ENCODE results near the gene KDM3B.
"Not testable (repeated sequence)": the region's sequence is repeated elsewhere in the genome, so short reads cannot be mapped to it uniquely, and the experiment has no call there.

KDM3B gene

DNA sequence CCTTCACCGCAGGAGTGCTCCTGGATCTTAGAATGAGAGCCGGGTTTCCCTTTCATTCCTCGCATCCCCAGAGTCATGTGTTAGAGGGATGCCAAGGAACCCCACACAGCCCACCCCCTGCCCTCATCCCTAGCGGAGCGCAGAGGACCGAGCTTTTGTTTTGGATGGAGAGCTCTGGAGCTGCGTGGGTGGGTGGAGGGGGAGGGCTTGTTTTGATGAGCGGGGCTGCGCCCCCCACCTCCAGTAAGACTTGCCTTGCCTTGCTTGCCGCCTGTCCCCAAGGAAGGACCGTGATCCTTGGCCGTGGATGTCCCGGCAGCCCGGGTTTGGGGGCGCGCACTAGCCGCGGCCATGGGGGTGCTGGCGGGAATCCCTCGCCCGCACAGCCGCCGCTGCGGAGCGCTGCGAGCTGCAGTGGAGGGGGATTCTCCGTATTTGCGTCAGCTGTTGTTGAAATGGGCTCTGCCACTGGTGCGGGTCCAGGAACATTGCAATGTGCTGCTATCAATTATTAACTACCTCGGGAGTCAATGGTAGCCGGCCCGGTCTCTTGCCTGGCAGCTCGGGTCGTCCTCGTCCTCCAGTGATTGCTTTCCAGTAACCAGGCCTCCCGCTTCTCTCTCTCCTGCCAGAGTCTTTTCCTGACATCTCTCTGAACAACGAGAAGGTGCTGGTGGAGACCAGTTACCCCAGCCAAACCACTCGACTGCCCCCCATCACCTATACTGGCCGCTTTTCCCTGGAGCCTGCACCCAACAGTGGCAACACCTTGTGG lies 113.8 kb downstream of the KDM3B start:
- no peak for DNase-seq (ENCODE audit: low read depth)

DNA sequence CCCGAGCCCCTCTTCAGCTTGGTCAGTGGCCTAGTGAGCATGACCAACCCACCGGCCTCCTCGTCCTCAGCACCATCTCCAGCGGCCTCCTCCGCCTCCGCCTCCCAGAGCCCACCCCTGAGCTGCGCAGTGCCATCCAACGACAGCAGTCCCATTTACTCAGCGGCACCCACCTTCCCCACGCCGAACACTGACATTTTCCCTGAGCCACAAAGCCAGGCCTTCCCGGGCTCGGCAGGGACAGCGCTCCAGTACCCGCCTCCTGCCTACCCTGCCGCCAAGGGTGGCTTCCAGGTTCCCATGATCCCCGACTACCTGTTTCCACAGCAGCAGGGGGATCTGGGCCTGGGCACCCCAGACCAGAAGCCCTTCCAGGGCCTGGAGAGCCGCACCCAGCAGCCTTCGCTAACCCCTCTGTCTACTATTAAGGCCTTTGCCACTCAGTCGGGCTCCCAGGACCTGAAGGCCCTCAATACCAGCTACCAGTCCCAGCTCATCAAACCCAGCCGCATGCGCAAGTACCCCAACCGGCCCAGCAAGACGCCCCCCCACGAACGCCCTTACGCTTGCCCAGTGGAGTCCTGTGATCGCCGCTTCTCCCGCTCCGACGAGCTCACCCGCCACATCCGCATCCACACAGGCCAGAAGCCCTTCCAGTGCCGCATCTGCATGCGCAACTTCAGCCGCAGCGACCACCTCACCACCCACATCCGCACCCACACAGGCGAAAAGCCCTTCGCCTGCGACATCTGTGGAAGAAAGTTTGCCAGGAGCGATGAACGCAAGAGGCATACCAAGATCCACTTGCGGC lies 114.6 kb downstream of the KDM3B start:
- DNase-seq (ENCODE audit: low read depth) = no peak

DNA sequence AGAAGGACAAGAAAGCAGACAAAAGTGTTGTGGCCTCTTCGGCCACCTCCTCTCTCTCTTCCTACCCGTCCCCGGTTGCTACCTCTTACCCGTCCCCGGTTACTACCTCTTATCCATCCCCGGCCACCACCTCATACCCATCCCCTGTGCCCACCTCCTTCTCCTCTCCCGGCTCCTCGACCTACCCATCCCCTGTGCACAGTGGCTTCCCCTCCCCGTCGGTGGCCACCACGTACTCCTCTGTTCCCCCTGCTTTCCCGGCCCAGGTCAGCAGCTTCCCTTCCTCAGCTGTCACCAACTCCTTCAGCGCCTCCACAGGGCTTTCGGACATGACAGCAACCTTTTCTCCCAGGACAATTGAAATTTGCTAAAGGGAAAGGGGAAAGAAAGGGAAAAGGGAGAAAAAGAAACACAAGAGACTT lies 115.2 kb downstream of the KDM3B start:
- DNase-seq (ENCODE audit: low read depth) = no peak

DNA sequence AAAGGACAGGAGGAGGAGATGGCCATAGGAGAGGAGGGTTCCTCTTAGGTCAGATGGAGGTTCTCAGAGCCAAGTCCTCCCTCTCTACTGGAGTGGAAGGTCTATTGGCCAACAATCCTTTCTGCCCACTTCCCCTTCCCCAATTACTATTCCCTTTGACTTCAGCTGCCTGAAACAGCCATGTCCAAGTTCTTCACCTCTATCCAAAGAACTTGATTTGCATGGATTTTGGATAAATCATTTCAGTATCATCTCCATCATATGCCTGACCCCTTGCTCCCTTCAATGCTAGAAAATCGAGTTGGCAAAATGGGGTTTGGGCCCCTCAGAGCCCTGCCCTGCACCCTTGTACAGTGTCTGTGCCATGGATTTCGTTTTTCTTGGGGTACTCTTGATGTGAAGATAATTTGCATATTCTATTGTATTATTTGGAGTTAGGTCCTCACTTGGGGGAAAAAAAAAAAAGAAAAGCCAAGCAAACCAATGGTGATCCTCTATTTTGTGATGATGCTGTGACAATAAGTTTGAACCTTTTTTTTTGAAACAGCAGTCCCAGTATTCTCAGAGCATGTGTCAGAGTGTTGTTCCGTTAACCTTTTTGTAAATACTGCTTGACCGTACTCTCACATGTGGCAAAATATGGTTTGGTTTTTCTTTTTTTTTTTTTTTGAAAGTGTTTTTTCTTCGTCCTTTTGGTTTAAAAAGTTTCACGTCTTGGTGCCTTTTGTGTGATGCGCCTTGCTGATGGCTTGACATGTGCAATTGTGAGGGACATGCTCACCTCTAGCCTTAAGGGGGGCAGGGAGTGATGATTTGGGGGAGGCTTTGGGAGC lies 115.9 kb downstream of the KDM3B start:
- no peak for DNase-seq (ENCODE audit: low read depth)

DNA sequence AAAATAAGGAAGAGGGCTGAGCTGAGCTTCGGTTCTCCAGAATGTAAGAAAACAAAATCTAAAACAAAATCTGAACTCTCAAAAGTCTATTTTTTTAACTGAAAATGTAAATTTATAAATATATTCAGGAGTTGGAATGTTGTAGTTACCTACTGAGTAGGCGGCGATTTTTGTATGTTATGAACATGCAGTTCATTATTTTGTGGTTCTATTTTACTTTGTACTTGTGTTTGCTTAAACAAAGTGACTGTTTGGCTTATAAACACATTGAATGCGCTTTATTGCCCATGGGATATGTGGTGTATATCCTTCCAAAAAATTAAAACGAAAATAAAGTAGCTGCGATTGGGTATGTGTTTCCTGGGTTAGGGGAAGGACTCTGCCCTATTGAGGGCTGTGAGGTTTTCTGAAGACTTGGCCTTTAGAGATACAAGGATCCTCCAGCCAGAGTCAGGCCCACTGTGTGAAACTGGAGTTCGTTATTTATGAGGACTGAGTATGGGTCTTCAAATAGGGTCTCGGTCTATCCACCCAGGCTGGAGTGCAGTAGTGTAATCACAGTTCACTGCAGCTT lies 116.6 kb downstream of the KDM3B start:
- DNase-seq (ENCODE audit: low read depth) = no peak

DNA sequence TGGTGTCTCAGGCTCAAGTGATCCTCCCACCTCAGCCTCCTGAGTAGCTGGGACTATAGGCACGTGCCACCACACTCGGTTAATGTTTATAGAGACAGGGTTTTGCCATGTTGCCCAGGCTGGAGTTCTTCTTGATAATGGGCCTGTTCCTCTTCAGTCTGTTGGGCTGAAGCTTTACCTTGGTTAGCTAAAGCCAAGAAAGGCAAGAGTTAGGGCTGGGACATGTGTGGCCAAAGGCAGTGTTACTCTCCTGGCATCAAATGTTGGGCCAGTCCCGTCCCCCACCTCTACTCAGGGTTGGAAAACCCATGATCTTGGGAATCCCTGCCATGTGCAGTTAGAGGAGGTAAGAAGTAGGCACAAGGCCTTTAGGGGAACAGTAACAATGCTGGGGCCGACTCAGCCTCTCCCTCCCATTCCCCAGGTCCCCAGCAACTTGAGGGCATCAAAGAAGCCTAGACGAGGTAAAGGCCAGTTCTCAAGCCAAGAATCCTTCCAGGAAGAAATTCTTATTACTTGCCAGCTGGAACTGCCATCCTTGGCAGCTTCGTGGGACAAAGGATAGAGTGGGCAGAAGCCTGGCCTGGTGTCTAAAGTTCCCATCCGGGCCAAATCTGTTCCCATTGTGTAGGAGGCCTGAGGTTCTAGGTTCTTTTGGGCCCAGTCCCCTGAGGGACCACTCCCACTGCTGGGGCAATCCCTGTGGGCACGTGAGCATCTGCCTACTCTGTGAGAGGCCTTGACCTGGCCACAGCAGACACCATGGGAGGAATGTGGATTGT lies 117.2 kb downstream of the KDM3B start:
- no peak for DNase-seq (ENCODE audit: low read depth)

DNA sequence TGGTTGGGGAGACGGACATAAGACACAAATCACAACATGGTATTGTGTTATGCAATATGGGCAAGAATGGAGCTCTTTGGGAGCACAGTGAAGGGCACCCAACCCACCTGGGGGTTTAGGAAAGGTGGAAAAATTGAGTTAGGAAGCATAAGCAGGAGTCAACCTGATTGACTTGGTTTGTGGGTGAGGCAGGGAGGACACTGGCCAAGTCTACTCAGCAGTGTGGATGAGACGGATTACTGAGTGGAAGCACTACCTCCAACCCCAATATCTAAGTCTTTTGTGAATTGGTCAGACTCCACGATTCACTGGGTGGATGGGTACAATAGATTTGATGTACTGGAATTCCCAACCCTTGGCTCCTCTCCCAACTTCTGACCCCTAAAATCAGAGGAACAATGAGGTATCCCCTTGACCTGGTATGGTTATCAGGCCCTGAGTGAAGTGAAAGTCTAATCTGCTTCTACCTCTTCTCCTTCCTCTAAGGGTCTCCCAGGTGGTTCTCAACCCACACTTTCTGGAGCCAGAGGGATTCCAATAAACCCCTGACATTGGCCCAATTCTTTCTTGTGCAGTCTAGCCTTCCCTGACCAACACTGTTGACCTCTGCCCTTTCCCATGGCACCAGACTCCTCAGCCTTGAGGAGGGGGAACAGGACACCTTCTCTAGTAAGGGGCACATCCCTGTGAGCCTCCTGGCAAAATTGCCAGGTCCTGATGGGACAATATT lies 118.0 kb downstream of the KDM3B start:
- DNase-seq (ENCODE audit: low read depth) = no peak

DNA sequence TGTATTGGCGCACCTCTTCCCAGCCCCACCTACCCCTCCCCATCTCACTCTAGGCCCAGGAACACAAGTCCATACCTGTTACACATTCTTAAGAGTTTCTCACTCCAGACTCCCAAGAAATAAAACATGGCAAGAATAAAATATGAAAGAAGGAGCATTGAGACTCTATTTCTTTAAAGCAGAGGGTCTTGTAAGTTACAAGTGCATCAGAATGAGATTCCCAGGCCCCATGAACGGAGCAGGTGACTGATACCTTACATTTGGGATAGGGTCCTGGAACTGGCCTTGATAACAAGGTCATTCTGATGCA lies 118.5 kb downstream of the KDM3B start:
- DNase-seq (ENCODE audit: low read depth) = no peak

DNA sequence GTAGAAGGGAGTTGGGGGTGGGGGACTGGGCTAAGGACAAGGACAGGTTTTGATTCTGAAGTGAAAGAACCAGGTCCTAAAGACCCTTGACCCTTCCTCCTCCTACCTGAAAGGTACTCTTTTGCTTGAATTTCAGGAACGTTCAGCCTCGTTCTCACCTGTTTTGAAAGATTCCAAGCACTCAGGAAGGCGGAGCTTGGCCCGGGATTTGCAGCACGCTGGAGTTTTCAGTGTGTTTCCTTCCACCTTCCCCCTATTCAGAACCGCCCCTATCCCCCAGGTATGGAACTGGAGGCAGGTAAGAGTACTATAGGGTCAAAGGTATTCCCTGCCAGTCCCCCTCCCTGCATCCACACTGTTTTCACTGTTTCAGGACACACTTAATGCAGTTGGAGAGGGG lies 119.9 kb downstream of the KDM3B start:
- no peak for DNase-seq (ENCODE audit: low read depth)

DNA sequence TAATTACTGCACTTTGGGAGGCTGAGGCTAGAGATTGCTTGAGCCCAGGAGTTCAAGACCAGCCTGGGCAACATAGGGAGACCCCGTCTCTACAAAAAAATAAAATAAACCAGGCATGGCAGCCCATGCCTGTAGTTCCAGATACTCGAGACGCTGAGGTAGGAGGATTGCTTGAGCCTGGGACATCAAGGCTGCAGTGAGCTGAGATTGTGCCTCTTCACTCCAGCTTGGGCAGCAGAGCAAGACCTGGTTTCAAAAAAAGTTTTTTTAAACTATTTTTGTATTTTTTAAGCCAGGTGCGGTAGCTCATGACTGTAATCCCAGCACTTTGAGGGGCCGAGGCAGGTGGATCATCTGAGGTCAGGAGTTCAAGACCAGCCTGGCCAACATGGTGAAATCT lies 120.7 kb downstream of the KDM3B start:
- not testable (repeated sequence) for DNase-seq (ENCODE audit: low read depth)

DNA sequence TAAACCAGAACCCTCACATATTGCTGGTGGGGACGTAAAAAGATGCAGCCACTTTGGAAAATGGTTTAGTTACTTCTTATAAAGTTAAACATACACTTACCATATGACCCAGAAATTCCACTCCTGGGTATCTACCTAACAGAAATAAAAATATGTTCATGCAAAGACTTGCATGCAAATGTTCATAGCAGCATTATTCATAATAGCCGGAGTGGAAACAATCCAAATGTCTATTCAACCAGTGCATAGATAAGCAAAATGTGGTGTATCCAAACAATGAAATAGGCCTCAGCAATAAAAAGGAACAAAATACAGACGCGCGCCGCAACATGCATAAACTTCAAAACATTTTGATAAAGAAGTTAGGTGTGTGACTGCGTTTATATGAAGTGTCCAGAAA lies 124.4 kb downstream of the KDM3B start:
- no peak for DNase-seq (ENCODE audit: low read depth)

DNA sequence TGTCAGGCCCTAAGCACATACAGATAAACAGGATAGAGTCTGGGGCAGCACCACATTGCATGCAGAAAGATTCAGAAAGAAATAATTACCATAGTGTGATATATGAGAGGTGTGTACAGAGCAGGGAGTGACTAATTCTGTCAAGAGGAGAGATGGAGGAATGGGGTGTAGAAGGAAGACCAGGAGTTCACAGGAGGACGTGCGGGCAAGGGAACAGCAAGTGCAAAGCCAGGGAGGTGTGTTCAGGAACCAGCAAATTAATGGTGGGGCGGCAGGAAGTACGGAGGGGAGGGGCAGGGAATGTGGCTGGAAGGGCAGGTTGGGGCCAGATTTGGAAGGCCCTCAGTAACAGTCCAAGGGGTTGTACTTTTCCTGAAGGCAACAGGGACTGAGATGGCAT lies 130.2 kb downstream of the KDM3B start:
- DNase-seq (ENCODE audit: low read depth) = no peak

Data from activated gamma-delta T cell treated with anti-CD3 and anti-CD28 coated beads, Interleukin-2, amount 50 U/mL, for 16 hours (primary cell).